ENCODE measurements around the gene PDE4B. TPM values are rescaled to one million over a fixed set of nuclear protein-coding genes. Genes with fewer than 3 reads are reported as not detected.
A peak's percentile ranks its signal among the peaks of the same experiment; 100 is the strongest.

Gene PDE4B
- total RNA-seq, 1 experiment from 2014 or later = 1.4 TPM

- no peak for DNase-seq
- no peaks in the 10 kb centered on the region for H3K27me3 ChIP-seq (ENCODE audit: low read length)
- POLR2A ChIA-PET (ENCODE audit: unreplicated experiment) = no interaction called here
- no peak overlapping the region for H3K4me3 ChIP-seq (ENCODE audit: low read length)
- H3K9ac ChIP-seq (ENCODE audit: low read length) = no peak overlapping the region
- no peaks in the 10 kb centered on the region for H3K9me3 ChIP-seq (ENCODE audit: low read length)
- no peaks in the 10 kb centered on the region for H3F3A ChIP-seq (ENCODE audit: low read length, unreplicated experiment)
- CTCF ChIA-PET = no interaction called here
- H2AFZ ChIP-seq (ENCODE audit: low read length) = no peak overlapping the region
- intact Hi-C loops (cut with micrococcal nuclease) = no loop called here
- no peak overlapping the region for H3K4me2 ChIP-seq (ENCODE audit: low read length)
- no peaks in the 10 kb centered on the region for H4K20me1 ChIP-seq (ENCODE audit: low read length)
- H3K9me2 ChIP-seq (replicated peaks; ENCODE audit: low read length) = no peaks in the 10 kb centered on the region
- no peak for TF ChIP-seq EZH2phosphoT487 (IDR thresholded peaks at IDR 0.05; ENCODE audit: borderline replicate concordance, low read length)
- TF ChIP-seq CTCF (conservative IDR thresholded peaks at IDR 0.05; ENCODE audit: low read depth, low read length) = no peak
- TF ChIP-seq EZH2 (IDR thresholded peaks at IDR 0.05; ENCODE audit: low read length, unreplicated experiment) = no peak
- H3K36me3 ChIP-seq (ENCODE audit: low read depth, low read length) = no peaks in the 10 kb centered on the region
- BruUV-seq (replicated peaks) = no TSS peak
- H3K27ac ChIP-seq (ENCODE audit: low read length) = no peak overlapping the region
- H3K79me2 ChIP-seq (ENCODE audit: low read length) = no peaks in the 10 kb centered on the region
- ATAC-seq = no peak
- no peaks in the 10 kb centered on the region for H3K4me1 ChIP-seq (ENCODE audit: insufficient read depth, low read length)
Observed at GRCh38 chr1:65799601-65800000, 6.9 kb downstream of the PDE4B start.

- H3K4me3 ChIP-seq (ENCODE audit: low read length) = no peak overlapping the region
- H3K27ac ChIP-seq (ENCODE audit: low read length) = no peak overlapping the region
- DNase-seq = peak; percentile 18
- intact Hi-C loops (cut with micrococcal nuclease) = no loop called here
- H3K9me3 ChIP-seq (ENCODE audit: low read length) = no peaks in the 10 kb centered on the region
- H3K9ac ChIP-seq (ENCODE audit: low read length) = no peak overlapping the region
- BruUV-seq (replicated peaks) = no TSS peak
- no peaks in the 10 kb centered on the region for H3K27me3 ChIP-seq (ENCODE audit: low read length)
- no peak overlapping the region for H3K4me2 ChIP-seq (ENCODE audit: low read length)
- H3K36me3 ChIP-seq (ENCODE audit: low read depth, low read length) = no peaks in the 10 kb centered on the region
- H3K9me2 ChIP-seq (replicated peaks; ENCODE audit: low read length) = no peaks in the 10 kb centered on the region
- no peaks in the 10 kb centered on the region for H4K20me1 ChIP-seq (ENCODE audit: low read length)
- ATAC-seq = no peak
- H3K79me2 ChIP-seq (ENCODE audit: low read length) = no peaks in the 10 kb centered on the region
- H3F3A ChIP-seq (ENCODE audit: low read length, unreplicated experiment) = no peaks in the 10 kb centered on the region
- TF ChIP-seq EZH2 (IDR thresholded peaks at IDR 0.05; ENCODE audit: low read length, unreplicated experiment) (no peak), CTCF (conservative IDR thresholded peaks at IDR 0.05; ENCODE audit: low read depth, low read length) (no peak)
- POLR2A ChIA-PET (ENCODE audit: unreplicated experiment) = no interaction called here
- H2AFZ ChIP-seq (ENCODE audit: low read length) = no peak overlapping the region
- CTCF ChIA-PET = no interaction called here
- no peaks in the 10 kb centered on the region for H3K4me1 ChIP-seq (ENCODE audit: insufficient read depth, low read length)
Observed at GRCh38 chr1:65804584-65804983, 11.9 kb downstream of the PDE4B start.

GRCh38 chr1:65812065-65812464, 19.4 kb downstream of the PDE4B start:
- Histone ChIP-seq H3K27ac (ENCODE audit: low read length) (peak overlapping the region; percentile 49), H3K4me1 (ENCODE audit: insufficient read depth, low read length) (peaks cover 22% of the 10 kb centered on the region), H3K36me3 (ENCODE audit: low read depth, low read length) (no peaks in the 10 kb centered on the region), H3K9me2 (replicated peaks; ENCODE audit: low read length) (no peaks in the 10 kb centered on the region), H2AFZ (ENCODE audit: low read length) (no peak overlapping the region), H3K4me3 (ENCODE audit: low read length) (no peak overlapping the region), H3K4me2 (ENCODE audit: low read length) (peak overlapping the region; percentile 45), H3K79me2 (ENCODE audit: low read length) (no peaks in the 10 kb centered on the region), H3K9ac (ENCODE audit: low read length) (no peak overlapping the region), H3K27me3 (ENCODE audit: low read length) (no peaks in the 10 kb centered on the region), H3F3A (ENCODE audit: low read length, unreplicated experiment) (no peaks in the 10 kb centered on the region), H3K9me3 (ENCODE audit: low read length) (no peaks in the 10 kb centered on the region), H4K20me1 (ENCODE audit: low read length) (no peaks in the 10 kb centered on the region)
- BruUV-seq (replicated peaks) = no TSS peak
- ChIA-PET POLR2A (ENCODE audit: unreplicated experiment) (no interaction called here), CTCF (no interaction called here)
- intact Hi-C loops (cut with micrococcal nuclease) = no loop called here
- ATAC-seq (no peak), DNase-seq (peak; percentile 82)
- no peak for TF ChIP-seq EZH2phosphoT487 (IDR thresholded peaks at IDR 0.05; ENCODE audit: borderline replicate concordance, low read length)
- no peak for TF ChIP-seq CTCF (conservative IDR thresholded peaks at IDR 0.05; ENCODE audit: low read depth, low read length)
- no peak for TF ChIP-seq EZH2 (IDR thresholded peaks at IDR 0.05; ENCODE audit: low read length, unreplicated experiment)

All from PC-3 (cell line).